Measurements from ENCODE around the gene GTF2F1. TPM values are rescaled to one million over a fixed set of nuclear protein-coding genes. Genes with fewer than 3 reads are reported as not detected.

GTF2F1 gene
- total and polyA plus RNA-seq, 4 donors, result 7.4 to 24.4 (median 16.8) TPM

DNA sequence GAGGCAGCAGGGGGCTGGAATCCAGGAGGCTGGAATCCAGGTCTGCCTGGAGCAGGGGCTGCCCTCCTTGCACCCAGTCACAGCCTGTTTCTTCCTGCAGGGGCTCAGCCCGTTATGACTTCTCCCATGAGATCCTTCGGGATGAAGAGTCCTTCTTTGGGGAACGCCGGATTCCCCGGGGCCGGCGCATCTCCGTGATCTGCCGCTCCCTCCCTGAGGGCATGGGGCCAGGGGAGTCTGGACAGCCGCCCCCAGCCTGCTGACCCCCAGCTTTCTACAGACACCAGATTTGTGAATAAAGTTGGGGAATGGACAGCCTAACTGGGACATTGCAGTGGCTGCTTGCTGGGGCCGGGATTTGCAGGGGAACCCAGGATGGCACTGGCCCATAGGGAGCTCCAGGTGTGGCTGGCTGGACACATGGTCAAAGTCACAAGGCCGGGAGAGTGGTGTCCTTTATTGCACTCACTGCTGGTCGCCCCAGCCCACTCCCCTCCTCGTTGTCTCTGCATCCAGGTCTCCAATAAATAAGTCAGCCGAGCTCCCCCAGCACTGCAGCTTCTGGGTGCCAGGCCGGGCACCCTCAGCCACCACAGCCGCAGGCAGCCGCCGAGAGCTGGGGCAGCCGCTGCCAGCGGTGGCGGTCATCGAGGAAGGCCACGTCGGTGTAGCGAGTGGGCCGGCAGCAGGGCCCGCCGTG, 18.1 kb downstream of the GTF2F1 start:
- Histone ChIP-seq H3K4me1 (ENCODE audit: control insufficient read depth in 4 of 4, insufficient read depth in 4 of 4, low read length in 3 of 4) (peaks cover 2 to 14% (median 4%) of the 10 kb centered on the region in 4 donors), H3K9ac (ENCODE audit: low read depth in 1 of 2, low read length in 2 of 2) (no peak overlapping the region), H3K36me3 (ENCODE audit: control insufficient read depth in 4 of 4, insufficient read depth in 3 of 4, low read depth in 1 of 4, low read length in 3 of 4) (peaks cover 5 to 12% (median 9%) of the 10 kb centered on the region in 4 donors), H3K4me3 (ENCODE audit: low read depth in 1 of 3, low read length in 3 of 3) (no peak overlapping the region), H3K27ac (ENCODE audit: low read depth in 1 of 2, low read length in 2 of 2) (no peak overlapping the region), H3K9me3 (ENCODE audit: control insufficient read depth in 4 of 4, low read length in 3 of 4) (no peaks in the 10 kb centered on the region), H3K27me3 (ENCODE audit: control insufficient read depth in 4 of 4, insufficient read depth in 4 of 4, low read length in 3 of 4) (no peaks in the 10 kb centered on the region)
- 92% methylated on average over 29 of the region's 29 CpGs for WGBS
- TF ChIP-seq SP1 (IDR thresholded peaks at IDR 0.05), result no peak
- TF ChIP-seq RXRA (IDR thresholded peaks at IDR 0.05), result no peak
- TF ChIP-seq RAD21 (IDR thresholded peaks at IDR 0.05), result no peak
- no peak for TF ChIP-seq MAX (IDR thresholded peaks at IDR 0.05)
- TF ChIP-seq JUND (IDR thresholded peaks at IDR 0.05), result no peak
- TF ChIP-seq GABPA (IDR thresholded peaks at IDR 0.05 in 1 of 2, conservative IDR thresholded peaks at IDR 0.05 in 1 of 2), result no peak
- TF ChIP-seq YY1 (IDR thresholded peaks at IDR 0.05), result no peak
- TF ChIP-seq TAF1 (conservative IDR thresholded peaks at IDR 0.05), result no peak
- TF ChIP-seq FOXA2 (IDR thresholded peaks at IDR 0.05), result no peak
- TF ChIP-seq ZBTB33 (IDR thresholded peaks at IDR 0.05), result no peak
- TF ChIP-seq REST (IDR thresholded peaks at IDR 0.05), result no peak
- no peak for TF ChIP-seq FOXA1 (IDR thresholded peaks at IDR 0.05)
- TF ChIP-seq, protein P1, sequence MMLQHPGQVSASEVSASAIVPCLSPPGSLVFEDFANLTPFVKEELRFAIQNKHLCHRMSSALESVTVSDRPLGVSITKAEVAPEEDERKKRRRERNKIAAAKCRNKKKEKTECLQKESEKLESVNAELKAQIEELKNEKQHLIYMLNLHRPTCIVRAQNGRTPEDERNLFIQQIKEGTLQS (IDR thresholded peaks at IDR 0.05), result no peak
- no peak for TF ChIP-seq HNF4G (IDR thresholded peaks at IDR 0.05)
- no peak for TF ChIP-seq EGR1 (IDR thresholded peaks at IDR 0.05; ENCODE audit: low read depth in 2 of 2)
- TF ChIP-seq HNF4A (conservative IDR thresholded peaks at IDR 0.05), result no peak
- no peak for TF ChIP-seq CTCF (IDR thresholded peaks at IDR 0.05; ENCODE audit: low read depth, low read length, missing input control)
- no peak for TF ChIP-seq NR2F2 (IDR thresholded peaks at IDR 0.05)
- no peak for DNase-seq (ENCODE audit: low spot score)

Data from liver (tissue), 9 donors.